Measurements from ENCODE around the gene RBBP6.

DNA sequence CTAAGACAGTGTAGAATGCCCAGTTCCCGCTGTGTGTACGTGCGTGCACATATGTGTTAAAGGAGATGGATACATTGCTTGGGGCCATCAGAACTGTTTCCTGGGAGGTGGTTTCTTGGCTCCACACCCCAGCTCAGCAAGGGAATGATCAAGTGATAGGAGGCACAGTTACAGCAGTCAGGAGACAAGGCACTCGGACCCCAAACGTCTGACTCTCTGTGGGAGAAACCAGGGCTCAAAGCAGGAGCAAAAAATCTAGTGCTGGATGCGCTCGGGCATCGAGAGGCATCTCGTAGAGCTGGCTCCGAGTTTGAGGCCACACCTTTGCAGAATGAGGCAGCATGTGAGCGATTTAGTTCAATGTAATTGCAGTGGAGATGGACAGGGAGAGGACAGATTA, 71.9 kb downstream of the RBBP6 start:
- TF ChIP-seq, protein P1, sequence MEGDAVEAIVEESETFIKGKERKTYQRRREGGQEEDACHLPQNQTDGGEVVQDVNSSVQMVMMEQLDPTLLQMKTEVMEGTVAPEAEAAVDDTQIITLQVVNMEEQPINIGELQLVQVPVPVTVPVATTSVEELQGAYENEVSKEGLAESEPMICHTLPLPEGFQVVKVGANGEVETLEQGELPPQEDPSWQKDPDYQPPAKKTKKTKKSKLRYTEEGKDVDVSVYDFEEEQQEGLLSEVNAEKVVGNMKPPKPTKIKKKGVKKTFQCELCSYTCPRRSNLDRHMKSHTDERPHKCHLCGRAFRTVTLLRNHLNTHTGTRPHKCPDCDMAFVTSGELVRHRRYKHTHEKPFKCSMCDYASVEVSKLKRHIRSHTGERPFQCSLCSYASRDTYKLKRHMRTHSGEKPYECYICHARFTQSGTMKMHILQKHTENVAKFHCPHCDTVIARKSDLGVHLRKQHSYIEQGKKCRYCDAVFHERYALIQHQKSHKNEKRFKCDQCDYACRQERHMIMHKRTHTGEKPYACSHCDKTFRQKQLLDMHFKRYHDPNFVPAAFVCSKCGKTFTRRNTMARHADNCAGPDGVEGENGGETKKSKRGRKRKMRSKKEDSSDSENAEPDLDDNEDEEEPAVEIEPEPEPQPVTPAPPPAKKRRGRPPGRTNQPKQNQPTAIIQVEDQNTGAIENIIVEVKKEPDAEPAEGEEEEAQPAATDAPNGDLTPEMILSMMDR (IDR thresholded peaks at IDR 0.05): no peak
- TF ChIP-seq EZH2phosphoT487 (IDR thresholded peaks at IDR 0.05) (no peak), EZH2 (IDR thresholded peaks at IDR 0.05) (no peak)
